LNCaP clone FGC (cell line): ENCODE measurements around the gene SYNPO2.

Source experiments
- DNase-seq: peaks from one replicate; pipeline ENCODE4 v3.0.0-alpha.2; 2011; ENCODE audit warnings: low read depth
- H3K4me3 ChIP-seq: 2 replicates; pipeline ENCODE4 v1.5.1; 2011; ENCODE audit warnings: mild to moderate bottlenecking, low read depth, low read length, control low read depth
- TF ChIP-seq, protein P1 (sequence below): IDR thresholded peaks from 2 replicates; pipeline ENCODE4 v1.5.1; 2012; ENCODE audit warnings: mild to moderate bottlenecking; ENCODE audit not compliant: control insufficient read depth, insufficient read depth; ENCODE audit errors: extremely low read depth

SYNPO2 gene

DNA sequence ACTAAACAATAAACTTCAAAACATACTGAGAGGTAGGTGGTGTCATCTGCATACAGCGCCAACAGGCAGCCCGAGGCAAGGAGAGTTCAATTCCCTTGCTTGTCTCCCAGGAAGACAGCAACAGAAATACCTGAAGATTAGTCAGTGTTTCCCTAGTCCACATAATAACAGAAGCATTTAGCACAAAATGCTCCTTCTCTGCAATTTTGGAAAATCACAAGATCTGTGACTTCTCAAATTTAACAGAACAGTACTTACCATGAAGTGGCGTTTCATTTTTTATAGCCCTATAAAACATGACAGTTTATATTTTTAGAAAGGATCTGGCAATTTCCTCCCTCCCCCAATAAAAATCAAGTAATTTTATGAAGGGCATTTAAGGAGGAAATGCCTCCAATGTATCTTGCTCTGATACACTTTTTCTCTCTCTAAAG, 179.9 kb downstream of the SYNPO2 start:
- no peak overlapping the region for H3K4me3 ChIP-seq
- TF ChIP-seq, protein P1, sequence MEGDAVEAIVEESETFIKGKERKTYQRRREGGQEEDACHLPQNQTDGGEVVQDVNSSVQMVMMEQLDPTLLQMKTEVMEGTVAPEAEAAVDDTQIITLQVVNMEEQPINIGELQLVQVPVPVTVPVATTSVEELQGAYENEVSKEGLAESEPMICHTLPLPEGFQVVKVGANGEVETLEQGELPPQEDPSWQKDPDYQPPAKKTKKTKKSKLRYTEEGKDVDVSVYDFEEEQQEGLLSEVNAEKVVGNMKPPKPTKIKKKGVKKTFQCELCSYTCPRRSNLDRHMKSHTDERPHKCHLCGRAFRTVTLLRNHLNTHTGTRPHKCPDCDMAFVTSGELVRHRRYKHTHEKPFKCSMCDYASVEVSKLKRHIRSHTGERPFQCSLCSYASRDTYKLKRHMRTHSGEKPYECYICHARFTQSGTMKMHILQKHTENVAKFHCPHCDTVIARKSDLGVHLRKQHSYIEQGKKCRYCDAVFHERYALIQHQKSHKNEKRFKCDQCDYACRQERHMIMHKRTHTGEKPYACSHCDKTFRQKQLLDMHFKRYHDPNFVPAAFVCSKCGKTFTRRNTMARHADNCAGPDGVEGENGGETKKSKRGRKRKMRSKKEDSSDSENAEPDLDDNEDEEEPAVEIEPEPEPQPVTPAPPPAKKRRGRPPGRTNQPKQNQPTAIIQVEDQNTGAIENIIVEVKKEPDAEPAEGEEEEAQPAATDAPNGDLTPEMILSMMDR: no peak
- no peak for DNase-seq

DNA sequence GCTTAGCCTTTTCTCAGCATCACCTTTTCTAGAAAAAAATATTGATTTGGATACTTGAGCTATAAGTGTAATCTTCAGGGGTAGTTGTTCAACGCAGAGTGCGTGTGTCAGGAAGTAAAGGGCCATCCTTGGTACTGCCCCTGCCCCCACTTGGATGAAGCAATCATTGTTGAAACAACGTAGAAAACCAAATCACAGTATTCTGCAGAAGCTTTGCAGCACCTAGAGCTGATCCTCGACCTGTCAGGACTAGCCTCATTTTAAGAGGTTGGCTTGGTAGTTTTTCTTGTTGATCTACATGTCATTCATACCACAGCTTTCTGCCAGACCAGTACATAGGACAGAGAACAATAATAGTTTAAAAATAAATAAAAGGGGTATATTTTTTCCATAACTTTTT, 181.6 kb downstream of the SYNPO2 start:
- no peak for DNase-seq
- TF ChIP-seq, protein P1: no peak
- no peak overlapping the region for H3K4me3 ChIP-seq

GRCh38 chr4:119080721-119081541, 192.3 kb downstream of the SYNPO2 start:
- TF ChIP-seq, protein P1: no peak
- no peak overlapping the region for H3K4me3 ChIP-seq
- DNase-seq: no peak

GRCh38 chr4:119081542-119081859, 192.8 kb downstream of the SYNPO2 start:
- no peak overlapping the region for H3K4me3 ChIP-seq
- TF ChIP-seq, protein P1: no peak

GRCh38 chr4:119081943-119082342, 193.3 kb downstream of the SYNPO2 start:
- no peak for DNase-seq
- TF ChIP-seq, protein P1: no peak

More at GRCh38 chr4:119081542-119081859, 192.8 kb downstream of the SYNPO2 start:
- no peak for DNase-seq

DNA sequence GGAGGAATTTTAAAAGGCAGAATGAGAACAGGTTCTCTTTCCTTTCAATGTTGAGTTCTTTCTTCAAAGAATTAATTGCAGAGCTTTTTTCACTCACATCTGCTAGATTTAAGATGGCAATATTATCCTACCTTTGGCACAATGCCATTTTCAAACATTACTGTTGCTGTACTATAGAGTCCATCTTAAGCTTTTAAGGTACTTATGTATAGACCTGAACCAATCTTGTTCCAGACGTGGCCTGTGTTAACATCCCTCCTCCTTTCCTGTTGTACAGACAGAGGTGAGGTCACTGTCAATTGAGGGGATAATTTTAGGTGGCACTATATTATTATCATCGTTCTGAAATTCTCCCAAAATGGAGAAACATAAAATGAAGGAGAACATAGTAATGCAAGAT, 194.0 kb downstream of the SYNPO2 start:
- DNase-seq: no peak
- H3K4me3 ChIP-seq: no peak overlapping the region
- TF ChIP-seq, protein P1: no peak

More at GRCh38 chr4:119081943-119082342, 193.3 kb downstream of the SYNPO2 start:
- H3K4me3 ChIP-seq: no peak overlapping the region

GRCh38 chr4:119084513-119084912, 195.9 kb downstream of the SYNPO2 start:
- H3K4me3 ChIP-seq: no peak overlapping the region
- DNase-seq: no peak
- TF ChIP-seq, protein P1: no peak
